ENCODE data around the gene COL10A1. TPM values are rescaled to one million over a fixed set of nuclear protein-coding genes. Genes with fewer than 3 reads are reported as not detected.

COL10A1 gene
- total RNA-seq, 2 experiments from 2014 or later: not detected

DNA sequence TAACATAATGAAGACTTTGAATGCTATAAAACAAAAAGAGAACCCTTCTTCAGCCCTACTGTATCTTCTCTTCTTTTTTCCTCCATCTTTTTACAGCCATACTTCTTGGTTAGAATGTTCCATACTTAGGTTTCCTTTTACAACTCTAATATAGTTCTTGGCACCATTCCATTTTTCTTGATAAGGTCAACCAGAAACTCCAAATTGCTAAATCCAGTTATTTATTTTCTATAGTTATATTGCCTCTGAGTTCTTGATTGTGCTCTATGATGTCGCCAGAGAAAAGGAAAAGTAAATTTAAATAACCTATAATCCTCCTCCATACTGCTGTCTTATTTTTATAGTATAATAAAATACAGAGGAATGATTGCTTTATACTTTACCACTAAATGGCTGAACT, 26.7 kb upstream of the COL10A1 start:
- no peak overlapping the region for H3K27ac Mint-ChIP-seq
- no peaks in the 10 kb centered on the region for H3K9me3 Mint-ChIP-seq
- H3K36me3 Mint-ChIP-seq: peaks cover 4% of the 10 kb centered on the region
- H3K27me3 Mint-ChIP-seq: no peaks in the 10 kb centered on the region
- H3K4me3 Mint-ChIP-seq: no peak overlapping the region
- DNase-seq: no peak
- POLR2A ChIA-PET: no interaction called here
- H3K4me1 Mint-ChIP-seq: no peaks in the 10 kb centered on the region
- no peak for ATAC-seq (ENCODE audit: low read depth)

DNA sequence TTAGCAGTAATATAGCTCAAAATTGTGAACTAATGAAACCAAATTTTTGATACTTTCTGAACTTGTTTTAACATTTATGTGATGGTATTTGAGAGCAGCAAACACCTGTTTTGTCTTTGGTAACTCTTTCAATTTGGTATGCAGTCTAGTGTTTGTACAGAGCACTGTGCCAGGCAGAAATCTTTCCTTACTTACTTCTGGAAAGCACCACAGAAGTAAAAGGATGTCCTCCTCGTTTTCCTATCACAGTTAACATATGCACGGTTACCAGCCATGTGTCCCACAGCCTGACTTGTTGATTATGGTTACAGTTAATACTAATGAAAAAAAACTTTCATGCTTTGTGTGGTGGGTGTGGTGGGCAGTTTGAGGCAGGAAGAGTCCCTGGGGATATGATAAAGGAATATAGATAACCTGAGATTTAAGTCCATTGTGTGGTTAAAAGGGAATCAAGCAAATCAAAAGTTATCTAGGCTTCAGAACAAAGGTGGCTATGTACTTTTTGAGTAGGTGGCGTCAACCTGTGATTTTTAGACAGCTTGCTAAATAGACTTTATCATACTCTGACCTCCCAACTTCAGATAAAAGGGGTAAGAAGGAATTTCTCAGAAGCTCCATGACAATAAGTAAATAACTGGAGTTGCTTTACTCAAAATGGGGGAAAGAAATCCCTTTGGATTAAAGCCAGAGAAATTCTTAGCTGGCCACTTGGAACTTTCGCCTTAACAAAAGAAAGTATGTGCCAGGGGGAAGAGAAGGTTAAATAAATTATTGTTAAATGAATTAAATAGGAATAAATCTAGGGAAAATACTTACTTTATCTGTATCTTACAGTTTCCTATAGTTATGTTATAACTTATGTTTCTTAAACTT, 20.1 kb upstream of the COL10A1 start:
- Mint-ChIP-seq H3K27me3 (no peaks in the 10 kb centered on the region), H3K36me3 (no peaks in the 10 kb centered on the region), H3K4me1 (peaks cover 2% of the 10 kb centered on the region), H3K9me3 (no peaks in the 10 kb centered on the region), H3K27ac (no peak overlapping the region), H3K4me3 (no peak overlapping the region)
- DNase-seq: no peak
- no peak for ATAC-seq (ENCODE audit: low read depth)
- POLR2A ChIA-PET: no interaction called here

DNA sequence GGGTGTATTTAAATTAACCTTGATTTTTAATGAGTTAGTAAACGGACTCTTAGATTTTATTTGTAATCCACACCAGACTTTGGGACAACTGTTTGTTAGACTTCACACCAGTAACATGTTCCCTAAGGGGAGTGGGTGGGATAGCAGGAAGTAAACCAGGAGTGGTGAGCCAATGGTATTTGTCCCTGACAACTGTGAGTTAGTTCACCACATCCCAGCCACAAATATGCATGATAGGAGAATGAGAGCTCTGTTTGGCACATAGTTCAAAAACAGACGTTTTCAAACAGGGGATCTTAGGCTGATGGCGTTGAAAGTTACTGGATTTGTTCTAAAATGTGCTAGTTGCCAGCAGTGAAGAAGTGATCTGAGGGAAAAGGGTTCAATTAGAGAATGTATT, 18.7 kb upstream of the COL10A1 start:
- DNase-seq (no peak), ATAC-seq (ENCODE audit: low read depth) (no peak)
- Mint-ChIP-seq H3K4me1 (peaks cover 2% of the 10 kb centered on the region), H3K27me3 (no peaks in the 10 kb centered on the region), H3K4me3 (no peak overlapping the region), H3K9me3 (no peaks in the 10 kb centered on the region), H3K36me3 (no peaks in the 10 kb centered on the region), H3K27ac (no peak overlapping the region)
- POLR2A ChIA-PET: interaction anchor here (0.6 kb wide), 1 partner anchor 9 kb away, joined by 4 read pairs; no protein-coding TSS in a partner anchor

- no peak overlapping the region for H3K4me3 Mint-ChIP-seq
- POLR2A ChIA-PET: no interaction called here
- peaks cover 14% of the 10 kb centered on the region for H3K4me1 Mint-ChIP-seq
- no peak overlapping the region for H3K27ac Mint-ChIP-seq
- DNase-seq: no peak
- no peaks in the 10 kb centered on the region for H3K9me3 Mint-ChIP-seq
- peaks cover 7% of the 10 kb centered on the region for H3K36me3 Mint-ChIP-seq
- no peaks in the 10 kb centered on the region for H3K27me3 Mint-ChIP-seq
- ATAC-seq (ENCODE audit: low read depth): no peak
Observed at GRCh38 chr6:116139917-116140316, 14.0 kb upstream of the COL10A1 start.

DNA sequence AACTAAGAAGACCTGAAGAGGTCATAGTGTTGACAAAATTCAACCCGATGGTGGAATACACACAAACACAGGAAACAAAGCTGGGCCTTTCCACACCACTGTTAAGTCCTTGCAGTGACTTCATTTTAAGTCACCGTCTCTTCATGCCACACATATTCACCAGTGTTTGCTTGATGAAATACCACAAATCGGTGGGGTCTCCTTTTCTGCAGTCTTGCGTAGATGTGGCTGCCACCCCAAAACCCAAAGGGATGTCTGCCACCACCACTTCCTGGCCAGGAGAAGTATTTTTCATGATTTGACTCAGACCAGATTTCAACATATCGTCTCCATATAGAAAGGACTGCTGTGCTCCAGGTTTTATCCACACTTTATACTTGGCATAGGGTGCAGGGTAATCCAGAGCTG, 11.0 kb upstream of the COL10A1 start:
- peak overlapping the region; percentile 46 for H3K27ac Mint-ChIP-seq
- peaks cover 13% of the 10 kb centered on the region for H3K36me3 Mint-ChIP-seq
- peaks cover 12% of the 10 kb centered on the region for H3K4me1 Mint-ChIP-seq
- ATAC-seq (ENCODE audit: low read depth) (peak; percentile 52), DNase-seq (peak; percentile 36)
- POLR2A ChIA-PET: interaction anchor here (1.4 kb wide), 1 partner anchor 36 kb away, joined by 3 read pairs; no protein-coding TSS in a partner anchor
- H3K9me3 Mint-ChIP-seq: no peaks in the 10 kb centered on the region
- H3K4me3 Mint-ChIP-seq: peak overlapping the region; percentile 29
- H3K27me3 Mint-ChIP-seq: no peaks in the 10 kb centered on the region

- ATAC-seq (ENCODE audit: low read depth) (no peak), DNase-seq (no peak)
- H3K27ac Mint-ChIP-seq: no peak overlapping the region
- H3K36me3 Mint-ChIP-seq: peaks cover 13% of the 10 kb centered on the region
- H3K27me3 Mint-ChIP-seq: no peaks in the 10 kb centered on the region
- POLR2A ChIA-PET: interaction anchor here (1.4 kb wide), 1 partner anchor 35 kb away, joined by 3 read pairs; no protein-coding TSS in a partner anchor
- H3K4me3 Mint-ChIP-seq: no peak overlapping the region
- peaks cover 12% of the 10 kb centered on the region for H3K4me1 Mint-ChIP-seq
- no peaks in the 10 kb centered on the region for H3K9me3 Mint-ChIP-seq
Observed at GRCh38 chr6:116136373-116136772, 10.4 kb upstream of the COL10A1 start.

DNA sequence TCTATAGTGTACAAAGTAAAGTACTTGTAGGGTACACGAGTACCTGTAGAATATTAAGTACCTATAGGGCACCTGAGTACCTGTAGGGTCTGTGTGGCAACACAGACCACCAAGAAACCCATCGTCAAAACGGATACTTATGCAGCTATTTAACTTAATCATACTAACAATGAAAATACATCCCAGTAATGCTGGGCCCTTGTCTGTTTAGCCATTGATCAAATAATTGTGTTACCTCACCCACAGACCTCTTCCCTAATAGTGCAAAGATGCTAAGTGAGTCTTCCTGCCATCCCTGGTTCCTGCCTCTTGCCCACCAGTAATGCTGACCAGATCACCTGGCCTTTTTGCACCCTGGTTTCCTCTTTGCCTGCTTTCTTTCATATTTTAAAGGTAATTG, 7.5 kb upstream of the COL10A1 start:
- DNase-seq: no peak
- Mint-ChIP-seq H3K27me3 (no peaks in the 10 kb centered on the region), H3K36me3 (peaks cover 13% of the 10 kb centered on the region), H3K27ac (no peak overlapping the region), H3K4me3 (no peak overlapping the region), H3K4me1 (peaks cover 12% of the 10 kb centered on the region), H3K9me3 (no peaks in the 10 kb centered on the region)
- no peak for ATAC-seq (ENCODE audit: low read depth)
- POLR2A ChIA-PET: no interaction called here

GRCh38 chr6:116127771-116128493, 2.0 kb upstream of the COL10A1 start:
- POLR2A ChIA-PET: no interaction called here
- ATAC-seq (ENCODE audit: low read depth): no peak
- H3K4me3 Mint-ChIP-seq: no peak overlapping the region
- no peaks in the 10 kb centered on the region for H3K36me3 Mint-ChIP-seq
- no peak overlapping the region for H3K27ac Mint-ChIP-seq
- DNase-seq: no peak
- no peaks in the 10 kb centered on the region for H3K9me3 Mint-ChIP-seq
- H3K4me1 Mint-ChIP-seq: no peaks in the 10 kb centered on the region
- no peaks in the 10 kb centered on the region for H3K27me3 Mint-ChIP-seq

DNA sequence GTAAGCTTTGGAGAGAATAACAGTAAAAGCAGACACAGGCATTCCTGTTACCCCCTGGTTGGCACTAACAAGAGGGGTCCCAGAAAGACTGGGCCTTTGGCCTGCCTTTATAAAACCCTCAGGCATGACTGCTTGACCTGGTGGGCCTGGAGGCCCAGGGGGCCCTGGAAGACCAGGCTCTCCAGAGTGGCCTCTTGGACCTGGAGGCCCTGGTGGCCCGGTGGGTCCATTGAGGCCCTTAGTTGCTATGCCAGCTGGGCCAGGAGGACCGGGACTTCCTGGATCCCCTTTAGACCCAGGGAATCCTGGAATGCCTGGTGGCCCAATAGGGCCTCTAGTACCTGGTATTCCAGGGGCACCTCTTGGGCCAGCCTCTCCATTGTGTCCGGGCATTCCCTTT, 5.5 kb downstream of the COL10A1 start:
- no peak for DNase-seq
- Mint-ChIP-seq H3K9me3 (no peaks in the 10 kb centered on the region), H3K4me3 (no peak overlapping the region), H3K36me3 (peaks cover 3% of the 10 kb centered on the region), H3K4me1 (no peaks in the 10 kb centered on the region), H3K27me3 (no peaks in the 10 kb centered on the region), H3K27ac (no peak overlapping the region)
- POLR2A ChIA-PET: no interaction called here
- no peak for ATAC-seq (ENCODE audit: low read depth)

DNA sequence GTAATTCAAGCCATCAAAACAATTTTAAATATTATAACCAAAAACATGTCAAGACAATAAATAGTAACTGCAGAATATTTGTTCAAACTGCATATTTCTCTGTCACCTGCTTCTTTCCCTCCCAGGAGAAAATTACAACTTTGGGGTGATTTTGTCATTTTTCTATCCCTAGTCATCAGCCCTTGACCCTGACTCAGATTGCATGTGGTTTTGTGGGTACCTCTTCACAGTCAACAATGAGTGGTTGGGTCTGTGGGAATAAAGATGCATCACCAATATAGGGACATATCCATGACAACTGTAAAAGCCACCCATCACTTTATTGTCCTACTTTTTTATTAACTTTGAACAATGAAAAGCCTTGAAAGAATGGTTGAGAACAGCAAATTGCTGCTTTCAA, 7.3 kb downstream of the COL10A1 start:
- Mint-ChIP-seq H3K4me3 (no peak overlapping the region), H3K36me3 (peaks cover 3% of the 10 kb centered on the region), H3K4me1 (no peaks in the 10 kb centered on the region), H3K9me3 (no peaks in the 10 kb centered on the region), H3K27ac (no peak overlapping the region), H3K27me3 (no peaks in the 10 kb centered on the region)
- POLR2A ChIA-PET: no interaction called here
- DNase-seq (no peak), ATAC-seq (ENCODE audit: low read depth) (no peak)

DNA sequence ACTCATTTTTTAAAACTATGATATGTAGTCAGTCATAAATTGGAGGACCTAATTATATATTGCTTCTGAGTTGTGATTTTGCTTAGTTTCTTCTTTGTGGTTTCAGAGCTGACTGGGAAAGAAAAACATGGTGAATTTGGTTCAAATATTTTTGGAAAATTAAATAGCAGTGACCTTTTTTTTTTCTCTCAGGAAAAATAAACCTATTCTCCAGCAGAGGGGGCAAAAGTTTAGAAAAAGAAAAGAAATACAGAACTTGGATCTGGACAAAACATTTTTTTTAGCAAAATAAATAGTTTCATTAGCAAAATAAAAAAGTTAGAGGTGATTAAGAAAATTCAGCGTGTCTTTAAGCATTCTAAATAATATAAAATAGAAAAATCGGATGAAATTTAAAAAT, 10.2 kb downstream of the COL10A1 start:
- Mint-ChIP-seq H3K27ac (no peak overlapping the region), H3K36me3 (peaks cover 2% of the 10 kb centered on the region), H3K4me1 (no peaks in the 10 kb centered on the region), H3K9me3 (no peaks in the 10 kb centered on the region), H3K27me3 (no peaks in the 10 kb centered on the region), H3K4me3 (no peak overlapping the region)
- POLR2A ChIA-PET: no interaction called here
- ATAC-seq (ENCODE audit: low read depth): no peak
- no peak for DNase-seq

DNA sequence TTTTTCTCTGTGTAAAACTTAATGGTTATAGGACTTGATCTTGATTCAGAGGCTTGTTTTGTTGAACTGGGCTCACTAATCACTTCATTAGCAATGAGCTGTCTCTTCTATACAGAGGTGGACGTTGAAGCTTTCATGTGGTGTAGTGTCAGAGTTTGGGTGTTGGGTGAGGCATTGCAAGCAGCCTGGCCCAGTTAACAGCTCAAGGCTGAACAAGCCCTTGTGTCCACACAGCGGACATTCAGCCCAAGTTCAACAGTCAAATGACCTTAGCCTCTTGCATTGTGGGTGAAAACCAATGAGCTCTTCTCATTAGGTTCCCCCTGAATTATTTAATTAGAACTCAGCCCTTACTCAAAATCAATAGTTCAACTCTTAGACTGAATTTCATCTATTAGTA, 12.5 kb downstream of the COL10A1 start:
- Mint-ChIP-seq H3K4me1 (no peaks in the 10 kb centered on the region), H3K9me3 (no peaks in the 10 kb centered on the region), H3K4me3 (no peak overlapping the region), H3K36me3 (peaks cover 11% of the 10 kb centered on the region), H3K27ac (no peak overlapping the region), H3K27me3 (no peaks in the 10 kb centered on the region)
- ATAC-seq (ENCODE audit: low read depth): no peak
- DNase-seq: no peak
- POLR2A ChIA-PET: interaction anchor here (0.6 kb wide), 1 partner anchor 457 kb away, joined by 3 read pairs; no protein-coding TSS in a partner anchor

GRCh38 chr6:116111552-116112528, 14.1 kb downstream of the COL10A1 start:
- H3K27ac Mint-ChIP-seq: no peak overlapping the region
- ATAC-seq (ENCODE audit: low read depth) (no peak), DNase-seq (no peak)
- H3K4me1 Mint-ChIP-seq: no peaks in the 10 kb centered on the region
- H3K9me3 Mint-ChIP-seq: no peaks in the 10 kb centered on the region
- H3K27me3 Mint-ChIP-seq: no peaks in the 10 kb centered on the region
- H3K36me3 Mint-ChIP-seq: peaks cover 12% of the 10 kb centered on the region
- POLR2A ChIA-PET: no interaction called here
- H3K4me3 Mint-ChIP-seq: no peak overlapping the region
